Neural cell (in vitro differentiated cells): ENCODE results near the gene SLC43A1. TPM values are rescaled to one million over a fixed set of nuclear protein-coding genes. Genes with fewer than 3 reads are reported as not detected.

ENCODE experiments used
- H2AFZ ChIP-seq: fragments of 200-600, 300-800 bp; sonication (generic), shearing (Covaris generic); 2 replicates; pipeline ENCODE4 v1.6.0; 2014; ENCODE audit warnings: low read depth, mild to moderate bottlenecking, antibody characterized with exemption, low read length, moderate library complexity
- H3F3A ChIP-seq: fragments of 200-600 bp; shearing (Covaris generic); 2 replicates; pipeline ENCODE4 v1.6.1; 2016; ENCODE audit warnings: mild to moderate bottlenecking, moderate library complexity, mixed read lengths, antibody characterized with exemption, low read length; ENCODE audit not compliant: insufficient read depth, poor library complexity, severe bottlenecking
- H3K27ac ChIP-seq: fragments of 200-600, 300-800 bp; sonication (generic), shearing (Covaris generic); 2 replicates; pipeline ENCODE4 v1.5.1; 2014; ENCODE audit warnings: mild to moderate bottlenecking, low read length, moderate library complexity
- H3K27me3 ChIP-seq: fragments of 300-800, 200-600 bp; sonication (generic), shearing (Covaris generic); 2 replicates; pipeline ENCODE4 v1.6.0; 2014; ENCODE audit warnings: mild to moderate bottlenecking, low read depth, low read length, moderate library complexity; ENCODE audit not compliant: insufficient read depth
- H3K36me3 ChIP-seq: fragments of 300-800, 200-600 bp; sonication (generic), shearing (Covaris generic); 2 replicates; pipeline ENCODE4 v1.5.1; 2014; ENCODE audit warnings: mild to moderate bottlenecking, antibody characterized with exemption, low read length, moderate library complexity; ENCODE audit not compliant: insufficient read depth
- H3K4me2 ChIP-seq: fragments of 300-800, 200-600 bp; sonication (generic), shearing (Covaris generic); 2 replicates; pipeline ENCODE4 v1.6.0; 2014; ENCODE audit warnings: mild to moderate bottlenecking, low read length
- H3K4me3 ChIP-seq: fragments of 300-800, 200-600 bp; sonication (generic), shearing (Covaris generic); 2 replicates; pipeline ENCODE4 v1.5.1; 2014; ENCODE audit warnings: mild to moderate bottlenecking, low read length, moderate library complexity
- H3K79me2 ChIP-seq: fragments of 200-600 bp; shearing (Covaris generic); replicated peaks from 2 replicates; pipeline ENCODE4 v1.6.0; 2014; ENCODE audit warnings: mild to moderate bottlenecking, low read length, moderate library complexity; ENCODE audit not compliant: insufficient read depth
- H3K9ac ChIP-seq: fragments of 300-800, 200-600 bp; sonication (generic), shearing (Covaris generic); 2 replicates; pipeline ENCODE4 v1.6.1; 2016; ENCODE audit warnings: mild to moderate bottlenecking, low read length, mixed read lengths
- H3K9me2 ChIP-seq: fragments of 200-600 bp; shearing (Covaris generic); 2 replicates; pipeline ENCODE4 v1.6.1; 2016; ENCODE audit warnings: mild to moderate bottlenecking, low read length, mixed read lengths; ENCODE audit not compliant: insufficient read depth
- H3K9me3 ChIP-seq: fragments of 200-600, 300-800 bp; sonication (generic), shearing (Covaris generic); 2 replicates; pipeline ENCODE4 v1.6.1; 2016; ENCODE audit warnings: mild to moderate bottlenecking, mixed run types, low read length, moderate library complexity, mixed read lengths
- H4K20me1 ChIP-seq: fragments of 200-600 bp; shearing (Covaris generic); 2 replicates; pipeline ENCODE4 v1.6.1; 2016; ENCODE audit warnings: mild to moderate bottlenecking, mixed run types; ENCODE audit not compliant: insufficient read depth
- CTCF ChIP-seq: fragments of 450-650 bp; IDR thresholded peaks from 2 replicates; pipeline ENCODE4 v1.5.1; 2014; ENCODE audit warnings: antibody characterized with exemption, mild to moderate bottlenecking, moderate library complexity; ENCODE audit not compliant: poor library complexity, severe bottlenecking
- EP300 ChIP-seq: fragments of 450-650 bp; conservative IDR thresholded peaks from 2 replicates; pipeline ENCODE4 v1.6.1; 2014; ENCODE audit warnings: antibody characterized with exemption, mild to moderate bottlenecking, moderate library complexity; ENCODE audit not compliant: poor library complexity, severe bottlenecking
- EZH2 ChIP-seq: fragments of 200-600, 300-800 bp; shearing (Covaris generic), sonication (generic); IDR thresholded peaks from 2 replicates; pipeline ENCODE4 v1.6.1; 2014; ENCODE audit warnings: antibody characterized with exemption, low read length, borderline replicate concordance, mild to moderate bottlenecking; ENCODE audit not compliant: insufficient read depth, poor library complexity, severe bottlenecking
- MXI1 ChIP-seq: fragments of 450-650 bp; conservative IDR thresholded peaks from 2 replicates; pipeline ENCODE4 v1.6.1; 2014; ENCODE audit warnings: antibody characterized with exemption, mild to moderate bottlenecking; ENCODE audit not compliant: poor library complexity, severe bottlenecking
- POLR2AphosphoS5 ChIP-seq: IDR thresholded peaks from 2 replicates; pipeline ENCODE4 v1.6.1; 2012
- RAD21 ChIP-seq: fragments of 450-650 bp; conservative IDR thresholded peaks from 2 replicates; pipeline ENCODE4 v1.6.1; 2014; ENCODE audit warnings: antibody characterized with exemption, mild to moderate bottlenecking, moderate library complexity
- REST ChIP-seq: IDR thresholded peaks from 2 replicates; pipeline ENCODE4 v1.6.1; 2012; ENCODE audit warnings: borderline replicate concordance
- SMC3 ChIP-seq: fragments of 450-650 bp; conservative IDR thresholded peaks from 2 replicates; pipeline ENCODE4 v1.6.1; 2014; ENCODE audit warnings: antibody characterized with exemption, mild to moderate bottlenecking, moderate library complexity; ENCODE audit not compliant: poor library complexity
- TAF1 ChIP-seq: IDR thresholded peaks from 2 replicates; pipeline ENCODE4 v1.6.1; 2012; ENCODE audit warnings: low read depth
- polyA plus RNA-seq: library from polyadenylated mRNA; depleted of rRNA; stranded (reverse); fragments of >200 nt; gene quantifications from 2 replicates; pipeline ENCODE4 v1.2.3, GENCODE V29; 2014

Gene SLC43A1
- polyA plus RNA-seq, 1 donor from 2014 or later: 3.3 TPM

GRCh38 chr11:57444362-57445121, 71.0 kb downstream of the SLC43A1 start:
- no peaks in the 10 kb centered on the region for H4K20me1 ChIP-seq
- no peak overlapping the region for H3K4me2 ChIP-seq
- H3K9me3 ChIP-seq: no peaks in the 10 kb centered on the region
- H3K79me2 ChIP-seq: no peaks in the 10 kb centered on the region
- H3K9me2 ChIP-seq: no peaks in the 10 kb centered on the region
- H3K9ac ChIP-seq: no peak overlapping the region
- TF ChIP-seq MXI1 (no peak), EZH2 (no peak), CTCF (no peak), RAD21 (no peak), EP300 (no peak), REST (no peak), TAF1 (no peak), POLR2AphosphoS5 (no peak), SMC3 (no peak)
- H2AFZ ChIP-seq: no peak overlapping the region
- no peaks in the 10 kb centered on the region for H3K36me3 ChIP-seq
- no peak overlapping the region for H3K27ac ChIP-seq
- no peaks in the 10 kb centered on the region for H3K27me3 ChIP-seq
- no peak overlapping the region for H3K4me3 ChIP-seq
- H3F3A ChIP-seq: no peaks in the 10 kb centered on the region

GRCh38 chr11:57440744-57441414, 74.6 kb downstream of the SLC43A1 start:
- Histone ChIP-seq H3K27me3 (no peaks in the 10 kb centered on the region), H3K79me2 (no peaks in the 10 kb centered on the region), H3K9me2 (no peaks in the 10 kb centered on the region), H2AFZ (no peak overlapping the region), H3K9me3 (no peaks in the 10 kb centered on the region), H3K9ac (no peak overlapping the region), H4K20me1 (no peaks in the 10 kb centered on the region), H3K4me3 (no peak overlapping the region), H3K27ac (no peak overlapping the region), H3K4me2 (no peak overlapping the region), H3K36me3 (no peaks in the 10 kb centered on the region), H3F3A (no peaks in the 10 kb centered on the region)
- TF ChIP-seq REST (no peak), RAD21 (no peak), TAF1 (no peak), POLR2AphosphoS5 (no peak), EP300 (no peak), MXI1 (no peak), EZH2 (no peak), SMC3 (no peak), CTCF (no peak)
